GM23248 (cell line): ENCODE measurements around the gene PLPP3. TPM values are rescaled to one million over a fixed set of nuclear protein-coding genes. Genes with fewer than 3 reads are reported as not detected.

Experiments
- DNase-seq: peaks from one replicate; pipeline ENCODE4 v3.0.0-alpha.2; 2015
- H2AFZ ChIP-seq: fragments of 200-600 bp; sonication (generic); 2 replicates; pipeline ENCODE4 v1.6.1; 2016; ENCODE audit warnings: antibody characterized with exemption
- H3F3A ChIP-seq: fragments of 200-600 bp; sonication (generic); 2 replicates; pipeline ENCODE4 v1.6.1; 2016; ENCODE audit warnings: mild to moderate bottlenecking, antibody characterized with exemption, mixed run types; ENCODE audit not compliant: insufficient read depth
- H3K27ac ChIP-seq: fragments of 200-600 bp; sonication (generic); 2 replicates; pipeline ENCODE4 v1.5.1; 2016; ENCODE audit warnings: mild to moderate bottlenecking
- H3K27me3 ChIP-seq: fragments of 200-600 bp; sonication (generic); replicated peaks from 2 replicates; pipeline ENCODE4 v1.6.1; 2016; ENCODE audit warnings: mild to moderate bottlenecking; ENCODE audit not compliant: insufficient read depth
- H3K36me3 ChIP-seq: fragments of 200-600 bp; sonication (generic); 2 replicates; pipeline ENCODE4 v1.6.1; 2016; ENCODE audit warnings: low read depth, mild to moderate bottlenecking
- H3K4me1 ChIP-seq: fragments of 200-600 bp; sonication (generic); 2 replicates; pipeline ENCODE4 v1.6.1; 2016; ENCODE audit warnings: mild to moderate bottlenecking; ENCODE audit not compliant: insufficient read depth
- H3K4me2 ChIP-seq: fragments of 200-600 bp; sonication (generic); one replicate; pipeline ENCODE4 v1.6.1; 2016; ENCODE audit warnings: mild to moderate bottlenecking; ENCODE audit not compliant: unreplicated experiment
- H3K4me3 ChIP-seq: fragments of 200-600 bp; sonication (generic); 2 replicates; pipeline ENCODE4 v1.5.1; 2016; ENCODE audit warnings: mild to moderate bottlenecking
- H3K79me2 ChIP-seq: fragments of 200-600 bp; sonication (generic); 2 replicates; pipeline ENCODE4 v1.6.1; 2016; ENCODE audit warnings: mild to moderate bottlenecking; ENCODE audit not compliant: insufficient read depth
- H3K9ac ChIP-seq: fragments of 200-600 bp; sonication (generic); 2 replicates; pipeline ENCODE4 v1.6.1; 2016; ENCODE audit warnings: mild to moderate bottlenecking
- H3K9me2 ChIP-seq: fragments of 200-600 bp; sonication (generic); 2 replicates; pipeline ENCODE4 v1.6.1; 2016; ENCODE audit warnings: mixed run types, mild to moderate bottlenecking, moderate library complexity; ENCODE audit not compliant: insufficient read depth
- H3K9me3 ChIP-seq: fragments of 200-600 bp; sonication (generic); one replicate; pipeline ENCODE4 v1.6.1; 2017; ENCODE audit warnings: low read depth
- H4K20me1 ChIP-seq: fragments of 200-600 bp; sonication (generic); 2 replicates; pipeline ENCODE4 v1.6.0; 2016; ENCODE audit not compliant: insufficient read depth
- EZH2 ChIP-seq: fragments of 200-600 bp; sonication (generic); IDR thresholded peaks from 2 replicates; pipeline ENCODE4 v1.6.1; 2018; ENCODE audit warnings: antibody characterized with exemption, mild to moderate bottlenecking; ENCODE audit not compliant: insufficient read depth, poor library complexity, severe bottlenecking
- EZH2phosphoT487 ChIP-seq: fragments of 200-600 bp; sonication (generic); IDR thresholded peaks from 2 replicates; pipeline ENCODE4 v1.6.1; 2018; ENCODE audit warnings: antibody characterized with exemption, moderate library complexity, mild to moderate bottlenecking, low read depth; ENCODE audit not compliant: insufficient read depth
- WGBS, 2 experiments: methylation state at CpG; one replicate each; pipeline ENCODE4 v1.1.6; 2015 to 2017; ENCODE audit warnings: low lambda C conversion rate in 2 of 2, low coverage in 1 of 2; ENCODE audit errors: missing lambda C conversion rate in 2 of 2; 5-methylcytosine and 5-hydroxymethylcytosine counted together
- in situ Hi-C: fragments of 300-500 bp; cut with MboI; formaldehyde crosslinking; loops from 2 replicates; pipeline ENCODE4 v1.15.0; 2020
- polyA plus RNA-seq: library from polyadenylated mRNA; unstranded; fragments of >200 nt; fragmentation: Nextera tagmentation; extraction: Ambion mirVana; gene quantifications from 2 replicates; pipeline ENCODE4 v1.2.1, GENCODE V29; 2016
- total RNA-seq: library from RNA; depleted of rRNA; stranded (reverse); fragments of >200 nt; shearing (Covaris generic); gene quantifications from 2 replicates; pipeline ENCODE4 v1.2.3, GENCODE V29; 2014

The PLPP3 gene
- total and polyA plus RNA-seq, 2 experiments from 2014 or later, result 80.1 to 156 TPM

GRCh38 chr1:56591909-56592308 lies 12.5 kb upstream of the PLPP3 start:
- no peaks in the 10 kb centered on the region for H3K27me3 ChIP-seq
- H3K9me3 ChIP-seq, result no peaks in the 10 kb centered on the region
- no peaks in the 10 kb centered on the region for H3K9me2 ChIP-seq
- no peak overlapping the region for H2AFZ ChIP-seq
- in situ Hi-C loops, result loop anchor here (25.0 kb wide), 2 partner anchors 880 to 1455 kb away; no protein-coding TSS in a partner anchor
- H4K20me1 ChIP-seq, result no peaks in the 10 kb centered on the region
- no peaks in the 10 kb centered on the region for H3K36me3 ChIP-seq
- no peak for DNase-seq
- H3K4me3 ChIP-seq, result no peak overlapping the region
- no peak overlapping the region for H3K27ac ChIP-seq
- no peaks in the 10 kb centered on the region for H3F3A ChIP-seq
- H3K9ac ChIP-seq, result no peak overlapping the region
- H3K4me2 ChIP-seq, result no peak overlapping the region
- no peak for TF ChIP-seq EZH2
- TF ChIP-seq EZH2phosphoT487, result no peak
- WGBS, 2 experiments, result 59 to 60% methylated on average over 3 of the region's 3 CpGs
- no peaks in the 10 kb centered on the region for H3K79me2 ChIP-seq
- H3K4me1 ChIP-seq, result no peaks in the 10 kb centered on the region

GRCh38 chr1:56590520-56591011 lies 11.2 kb upstream of the PLPP3 start:
- TF ChIP-seq EZH2 (no peak), EZH2phosphoT487 (no peak)
- 49 to 61% methylated on average over 3 of the region's 3 CpGs for WGBS, 2 experiments

GRCh38 chr1:56589369-56589768 lies 10.0 kb upstream of the PLPP3 start:
- DNase-seq, result no peak
- Histone ChIP-seq H4K20me1 (no peaks in the 10 kb centered on the region), H3K9ac (no peak overlapping the region), H3K27ac (no peak overlapping the region), H3K9me2 (no peaks in the 10 kb centered on the region), H3K4me3 (no peak overlapping the region), H3K79me2 (no peaks in the 10 kb centered on the region), H3K36me3 (no peaks in the 10 kb centered on the region), H3K4me1 (peaks cover 3% of the 10 kb centered on the region; the same call in 1 of the 2 replicates), H3K9me3 (no peaks in the 10 kb centered on the region), H2AFZ (no peak overlapping the region), H3F3A (0 out of 2 replicates have a peak, but pooled peaks cover 5% of the 10 kb centered on the region), H3K4me2 (no peak overlapping the region), H3K27me3 (no peaks in the 10 kb centered on the region)
- WGBS, 2 experiments, result 89 to 92% methylated on average over 2 of the region's 2 CpGs
- no peak for TF ChIP-seq EZH2phosphoT487
- no peak for TF ChIP-seq EZH2
- in situ Hi-C loops, result loop anchor here (10.0 to 25.0 kb wide), 3 partner anchors 877 to 1452 kb away; no protein-coding TSS in a partner anchor

More at GRCh38 chr1:56590520-56591011, 11.2 kb upstream of the PLPP3 start:
- no peaks in the 10 kb centered on the region for H3K4me1 ChIP-seq
- H2AFZ ChIP-seq, result peak overlapping the region; percentile 33; the same call in 1 of the 2 replicates
- no peak overlapping the region for H3K4me3 ChIP-seq
- DNase-seq, result no peak
- no peaks in the 10 kb centered on the region for H3K9me3 ChIP-seq
- H3K9me2 ChIP-seq, result no peaks in the 10 kb centered on the region
- H3K4me2 ChIP-seq, result no peak overlapping the region
- 0 out of 2 replicates have a peak, but pooled peaks cover 5% of the 10 kb centered on the region for H3F3A ChIP-seq
- H4K20me1 ChIP-seq, result no peaks in the 10 kb centered on the region
- H3K79me2 ChIP-seq, result no peaks in the 10 kb centered on the region
- H3K27me3 ChIP-seq, result no peaks in the 10 kb centered on the region
- no peak overlapping the region for H3K9ac ChIP-seq
- H3K36me3 ChIP-seq, result no peaks in the 10 kb centered on the region
- no peak overlapping the region for H3K27ac ChIP-seq
- in situ Hi-C loops, result loop anchor here (25.0 kb wide), 2 partner anchors 878 to 1453 kb away; no protein-coding TSS in a partner anchor

- no peaks in the 10 kb centered on the region for H3K36me3 ChIP-seq
- H4K20me1 ChIP-seq, result no peaks in the 10 kb centered on the region
- no peaks in the 10 kb centered on the region for H3K27me3 ChIP-seq
- no peaks in the 10 kb centered on the region for H3K9me3 ChIP-seq
- H3K4me2 ChIP-seq, result no peak overlapping the region
- peaks cover 3% of the 10 kb centered on the region; the same call in 1 of the 2 replicates for H3K4me1 ChIP-seq
- H2AFZ ChIP-seq, result no peak overlapping the region
- no peaks in the 10 kb centered on the region for H3K79me2 ChIP-seq
- in situ Hi-C loops, result loop anchor here (10.0 to 25.0 kb wide), 3 partner anchors 874 to 1449 kb away; no protein-coding TSS in a partner anchor
- H3K4me3 ChIP-seq, result no peak overlapping the region
- no peak overlapping the region for H3K27ac ChIP-seq
- 0 out of 2 replicates have a peak, but pooled peaks cover 5% of the 10 kb centered on the region for H3F3A ChIP-seq
- no peak overlapping the region for H3K9ac ChIP-seq
- DNase-seq, result no peak
- TF ChIP-seq EZH2phosphoT487 (no peak), EZH2 (no peak)
- WGBS, 2 experiments, result 96 to 98% methylated on average over 5 of the region's 5 CpGs
- no peaks in the 10 kb centered on the region for H3K9me2 ChIP-seq
Observed at GRCh38 chr1:56586502-56586901, 7.1 kb upstream of the PLPP3 start.
